ENCODE data around the gene PTP4A1. TPM values are rescaled to one million over a fixed set of nuclear protein-coding genes. Genes with fewer than 3 reads are reported as not detected.
A peak's percentile ranks its signal among the peaks of the same experiment; 100 is the strongest.

The PTP4A1 gene
- total RNA-seq, 4 donors from 2014 or later: 12.4 to 85.4 (median 50.4) TPM

- Histone ChIP-seq H3K4me1 (no peaks in the 10 kb centered on the region), H3K36me3 (no peaks in the 10 kb centered on the region), H3K27ac (no peak overlapping the region), H3K4me3 (no peak overlapping the region), H3K27me3 (no peaks in the 10 kb centered on the region), H3K9me3 (peaks cover 7% of the 10 kb centered on the region)
- no peak for DNase-seq (ENCODE audit: low spot score in 2 of 2)
- TF ChIP-seq CTCF (IDR thresholded peaks at IDR 0.05) (no peak), POLR2AphosphoS5 (IDR thresholded peaks at IDR 0.05) (no peak), POLR2A (IDR thresholded peaks at IDR 0.05) (no peak), EP300 (IDR thresholded peaks at IDR 0.05) (no peak)
- 83% methylated on average over 4 of the region's 4 CpGs for WGBS
Measured at GRCh38 chr6:63565058-63565726, 7.1 kb upstream of the PTP4A1 start.

- TF ChIP-seq POLR2A (IDR thresholded peaks at IDR 0.05) (no peak), CTCF (IDR thresholded peaks at IDR 0.05) (no peak), EP300 (IDR thresholded peaks at IDR 0.05) (no peak), POLR2AphosphoS5 (IDR thresholded peaks at IDR 0.05) (no peak)
- 67% methylated on average over 4 of the region's 4 CpGs for WGBS
- H3K36me3 ChIP-seq: no peaks in the 10 kb centered on the region
- no peaks in the 10 kb centered on the region for H3K4me1 ChIP-seq
- H3K27me3 ChIP-seq: no peaks in the 10 kb centered on the region
- no peak for DNase-seq (ENCODE audit: low spot score in 2 of 2)
- H3K9me3 ChIP-seq: peaks cover 7% of the 10 kb centered on the region
- H3K4me3 ChIP-seq: no peak overlapping the region
- no peak overlapping the region for H3K27ac ChIP-seq
Measured at GRCh38 chr6:63565727-63566596, 6.3 kb upstream of the PTP4A1 start.

GRCh38 chr6:63567966-63568365 lies 4.3 kb upstream of the PTP4A1 start:
- Histone ChIP-seq H3K36me3 (no peaks in the 10 kb centered on the region), H3K4me1 (peaks cover 9% of the 10 kb centered on the region), H3K9me3 (peaks cover 7% of the 10 kb centered on the region), H3K27me3 (no peaks in the 10 kb centered on the region), H3K4me3 (no peak overlapping the region), H3K27ac (no peak overlapping the region)
- 91% methylated on average over 1 of the region's 1 CpG for WGBS
- DNase-seq (ENCODE audit: low spot score in 2 of 2): no peak
- no peak for TF ChIP-seq POLR2AphosphoS5 (IDR thresholded peaks at IDR 0.05)
- TF ChIP-seq CTCF (IDR thresholded peaks at IDR 0.05): no peak

- peaks cover 30% of the 10 kb centered on the region for H3K4me1 ChIP-seq
Measured at GRCh38 chr6:63571361-63572043, 778 bp upstream of the PTP4A1 start.

GRCh38 chr6:63572747-63573075 lies 431 bp downstream of the PTP4A1 start:
- H3K27ac ChIP-seq: peak overlapping the region; percentile 100
- no peaks in the 10 kb centered on the region for H3K27me3 ChIP-seq
- H3K9me3 ChIP-seq: peaks cover under 1% of the 10 kb centered on the region
- no peak for DNase-seq (ENCODE audit: low spot score in 2 of 2)
- TF ChIP-seq CTCF (IDR thresholded peaks at IDR 0.05) (no peak), POLR2AphosphoS5 (IDR thresholded peaks at IDR 0.05) (no peak), POLR2A (IDR thresholded peaks at IDR 0.05) (no peak)
- H3K36me3 ChIP-seq: peaks cover 14% of the 10 kb centered on the region
- WGBS: no CpG with 5 or more reads among the region's 42 CpGs
- peak overlapping the region; percentile 97 for H3K4me3 ChIP-seq
- peaks cover 30% of the 10 kb centered on the region for H3K4me1 ChIP-seq

More at GRCh38 chr6:63571361-63572043, 778 bp upstream of the PTP4A1 start:
- TF ChIP-seq POLR2A (IDR thresholded peaks at IDR 0.05): no peak
- no peak for TF ChIP-seq POLR2AphosphoS5 (IDR thresholded peaks at IDR 0.05)
- TF ChIP-seq EP300 (IDR thresholded peaks at IDR 0.05): peak; percentile 23
- Histone ChIP-seq H3K27me3 (no peaks in the 10 kb centered on the region), H3K36me3 (peaks cover 2% of the 10 kb centered on the region), H3K27ac (peak overlapping the region; percentile 100), H3K9me3 (peaks cover 7% of the 10 kb centered on the region), H3K4me3 (peak overlapping the region; percentile 97)
- peak; percentile 82 to 85 for DNase-seq (ENCODE audit: low spot score in 2 of 2)
- 22% methylated on average over 20 of the region's 20 CpGs for WGBS

Data from suprapubic skin (tissue), 4 donors.